Measurements from ENCODE around the gene PRDM16. TPM values are rescaled to one million over a fixed set of nuclear protein-coding genes. Genes with fewer than 3 reads are reported as not detected.

PRDM16 gene
- total RNA-seq, 1 donor from 2014 or later, result 21.4 TPM

- Mint-ChIP-seq H3K4me3 (ENCODE audit: unreplicated experiment) (no peak overlapping the region), H3K27ac (ENCODE audit: unreplicated experiment) (no peak overlapping the region), H3K9me3 (ENCODE audit: unreplicated experiment) (no peaks in the 10 kb centered on the region), H3K27me3 (ENCODE audit: unreplicated experiment) (peaks cover 6% of the 10 kb centered on the region), H3K4me1 (ENCODE audit: unreplicated experiment) (peaks cover 3% of the 10 kb centered on the region), H3K36me3 (ENCODE audit: low read depth, unreplicated experiment) (no peaks in the 10 kb centered on the region)
- no peak for DNase-seq (ENCODE audit: low spot score)
- TF ChIP-seq CTCF (IDR thresholded peaks at IDR 0.05; ENCODE audit: unreplicated experiment), result no peak
Measured at GRCh38 chr1:3399732-3400131, 330.7 kb downstream of the PRDM16 start.

- no peaks in the 10 kb centered on the region for H3K9me3 Mint-ChIP-seq (ENCODE audit: unreplicated experiment)
- H3K36me3 Mint-ChIP-seq (ENCODE audit: low read depth, unreplicated experiment), result peaks cover 3% of the 10 kb centered on the region
- no peak overlapping the region for H3K27ac Mint-ChIP-seq (ENCODE audit: unreplicated experiment)
- peaks cover 4% of the 10 kb centered on the region for H3K27me3 Mint-ChIP-seq (ENCODE audit: unreplicated experiment)
- peaks cover 3% of the 10 kb centered on the region for H3K4me1 Mint-ChIP-seq (ENCODE audit: unreplicated experiment)
- TF ChIP-seq CTCF (IDR thresholded peaks at IDR 0.05; ENCODE audit: unreplicated experiment), result no peak
- no peak for DNase-seq (ENCODE audit: low spot score)
- H3K4me3 Mint-ChIP-seq (ENCODE audit: unreplicated experiment), result no peak overlapping the region
Measured at GRCh38 chr1:3401585-3402257, 332.7 kb downstream of the PRDM16 start.

GRCh38 chr1:3402258-3403010, 333.4 kb downstream of the PRDM16 start:
- Mint-ChIP-seq H3K27me3 (ENCODE audit: unreplicated experiment) (peaks cover 4% of the 10 kb centered on the region), H3K9me3 (ENCODE audit: unreplicated experiment) (no peaks in the 10 kb centered on the region), H3K27ac (ENCODE audit: unreplicated experiment) (no peak overlapping the region), H3K36me3 (ENCODE audit: low read depth, unreplicated experiment) (peaks cover 3% of the 10 kb centered on the region), H3K4me3 (ENCODE audit: unreplicated experiment) (no peak overlapping the region), H3K4me1 (ENCODE audit: unreplicated experiment) (peaks cover 3% of the 10 kb centered on the region)
- no peak for TF ChIP-seq CTCF (IDR thresholded peaks at IDR 0.05; ENCODE audit: unreplicated experiment)
- DNase-seq (ENCODE audit: low spot score), result no peak

- Mint-ChIP-seq H3K27ac (ENCODE audit: unreplicated experiment) (no peak overlapping the region), H3K36me3 (ENCODE audit: low read depth, unreplicated experiment) (peaks cover 3% of the 10 kb centered on the region), H3K4me3 (ENCODE audit: unreplicated experiment) (no peak overlapping the region), H3K4me1 (ENCODE audit: unreplicated experiment) (peaks cover 3% of the 10 kb centered on the region), H3K9me3 (ENCODE audit: unreplicated experiment) (no peaks in the 10 kb centered on the region), H3K27me3 (ENCODE audit: unreplicated experiment) (peaks cover 4% of the 10 kb centered on the region)
- TF ChIP-seq CTCF (IDR thresholded peaks at IDR 0.05; ENCODE audit: unreplicated experiment), result no peak
- no peak for DNase-seq (ENCODE audit: low spot score)
Measured at GRCh38 chr1:3403011-3403345, 334.0 kb downstream of the PRDM16 start.
